Cardiac septum (tissue), 1 donor: ENCODE results near the gene FAM204A. TPM values are rescaled to one million over a fixed set of nuclear protein-coding genes. Genes with fewer than 3 reads are reported as not detected.

Source experiments
- DNase-seq: peaks from one replicate; pipeline ENCODE4 v3.0.0-alpha.2; 2020; ENCODE audit warnings: low spot score
- intact Hi-C: fragments of 100-400 bp; cut with DNase I; formaldehyde crosslinking; loops from one replicate; pipeline ENCODE4 v1.14.0; 2022
- total RNA-seq: library from RNA; stranded (reverse); fragmentation: NEBNext Ultra II Directional; extraction: Animal tissue kit (Norgen Biotek cat#: 25700); gene quantifications from one replicate; pipeline ENCODE4 v1.2.1, GENCODE V29; 2021
- donor health status: DM: no; HTN: no; CAD: no.

Gene FAM204A
- total RNA-seq, 1 donor from 2014 or later, result 62.7 TPM

DNA sequence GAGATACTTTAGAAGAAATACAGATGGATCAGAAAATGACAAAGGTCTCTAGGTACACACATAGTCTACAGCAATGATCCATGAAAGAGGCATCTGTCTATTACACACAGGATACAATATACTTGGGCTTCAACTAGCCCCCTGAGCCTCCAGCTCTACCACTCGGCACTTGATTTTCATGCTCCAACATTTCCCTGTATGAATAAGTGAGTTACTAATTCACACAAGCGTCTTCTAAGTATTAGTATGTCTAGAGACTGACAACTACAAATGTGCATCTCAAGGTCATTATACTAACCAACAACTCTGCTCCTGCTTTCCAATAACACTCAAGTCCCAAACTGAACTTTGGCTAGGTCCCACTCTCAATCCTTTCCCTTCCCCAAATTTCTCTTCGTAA lies 8.3 kb downstream of the FAM204A start:
- no peak for DNase-seq
- intact Hi-C loops, result no loop called here

DNA sequence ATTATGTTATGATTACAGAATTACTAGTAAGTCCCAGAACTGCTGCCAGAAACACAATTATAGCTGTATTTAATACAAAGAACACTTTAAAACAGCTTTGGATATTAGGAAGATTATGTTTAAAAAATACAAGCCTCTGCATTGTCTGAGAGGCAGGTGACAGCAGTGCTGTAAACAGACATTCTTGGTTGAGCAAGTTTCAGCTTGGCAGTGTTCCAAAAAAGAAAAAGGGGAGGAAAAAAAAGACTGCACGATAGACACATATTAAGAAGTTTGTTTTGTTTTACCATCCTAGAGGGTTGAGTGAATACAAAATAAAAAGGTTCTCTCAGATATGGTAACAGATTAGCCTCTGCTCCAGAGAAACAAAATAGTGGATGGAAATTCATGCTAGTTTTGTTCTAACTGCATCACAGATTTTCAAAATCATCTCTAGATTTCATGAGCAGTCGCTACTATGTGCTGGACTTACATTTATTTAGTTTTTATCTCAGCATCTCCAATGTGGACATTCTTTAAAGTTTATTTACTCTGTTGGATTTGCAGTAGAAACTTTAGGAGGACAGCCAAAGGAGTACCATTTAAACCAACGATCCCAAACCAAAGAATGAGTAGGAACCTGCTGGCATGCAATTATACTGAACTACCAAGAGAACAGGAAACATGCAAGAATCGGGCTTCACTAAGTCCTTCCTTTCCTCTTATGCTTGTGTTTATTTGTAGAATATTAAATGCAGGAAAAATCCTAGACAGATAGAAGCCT lies 9.0 kb downstream of the FAM204A start:
- intact Hi-C loops, result no loop called here
- DNase-seq, result no peak

DNA sequence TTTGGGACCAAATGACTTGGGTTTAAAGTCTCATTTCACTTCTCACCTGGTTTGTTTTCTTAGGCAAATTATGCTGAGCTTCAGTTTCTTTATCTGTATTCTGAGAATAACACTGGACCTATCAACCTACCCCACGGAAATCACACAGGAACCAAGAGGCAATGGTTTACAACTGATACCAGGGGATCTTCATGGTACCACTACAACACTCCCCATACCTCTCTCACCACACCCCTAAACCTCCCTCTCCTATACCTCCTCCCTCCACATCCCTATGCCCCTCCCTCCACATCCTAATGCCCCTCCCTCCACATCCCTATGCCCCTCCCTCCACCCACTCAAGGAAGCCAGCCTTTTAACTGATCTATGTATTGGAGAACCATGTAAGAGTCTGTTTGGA lies 9.9 kb downstream of the FAM204A start:
- no peak for DNase-seq
- intact Hi-C loops, result no loop called here

DNA sequence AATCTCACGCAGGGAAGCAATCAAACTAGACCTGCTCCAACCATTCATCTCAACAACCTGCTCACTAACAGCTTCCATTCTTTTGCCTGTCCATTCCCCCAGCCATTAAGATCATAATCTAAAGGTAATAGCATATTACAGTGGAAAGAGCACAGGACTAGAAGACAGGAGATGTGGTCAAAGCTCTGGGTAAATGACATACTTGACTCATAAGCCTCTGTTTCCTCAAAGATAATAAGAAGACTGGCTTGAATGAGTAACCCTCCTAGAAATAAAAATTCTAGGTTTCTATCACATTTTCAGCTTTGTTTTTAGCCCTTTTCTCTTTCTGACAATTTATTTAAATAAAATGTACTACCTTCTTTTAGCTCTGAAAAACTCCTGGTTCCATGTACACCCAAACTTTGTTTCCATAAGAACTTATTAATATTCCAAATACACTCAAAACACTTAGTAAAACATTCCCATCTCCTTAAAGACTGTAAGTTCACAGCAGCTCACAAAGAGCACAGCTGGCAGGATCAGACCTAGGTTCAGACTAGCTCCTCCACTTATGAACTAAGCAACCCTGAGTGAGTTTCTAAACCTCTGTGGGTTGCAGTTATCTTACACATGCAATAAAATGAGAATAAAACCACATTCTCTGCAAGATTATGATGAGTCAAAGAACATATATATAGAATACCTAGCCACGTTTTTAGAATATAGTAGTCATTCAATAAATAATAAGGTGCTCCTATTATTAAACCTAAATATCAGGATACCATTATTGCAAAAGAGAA lies 11.6 kb downstream of the FAM204A start:
- no peak for DNase-seq
- intact Hi-C loops, result no loop called here

DNA sequence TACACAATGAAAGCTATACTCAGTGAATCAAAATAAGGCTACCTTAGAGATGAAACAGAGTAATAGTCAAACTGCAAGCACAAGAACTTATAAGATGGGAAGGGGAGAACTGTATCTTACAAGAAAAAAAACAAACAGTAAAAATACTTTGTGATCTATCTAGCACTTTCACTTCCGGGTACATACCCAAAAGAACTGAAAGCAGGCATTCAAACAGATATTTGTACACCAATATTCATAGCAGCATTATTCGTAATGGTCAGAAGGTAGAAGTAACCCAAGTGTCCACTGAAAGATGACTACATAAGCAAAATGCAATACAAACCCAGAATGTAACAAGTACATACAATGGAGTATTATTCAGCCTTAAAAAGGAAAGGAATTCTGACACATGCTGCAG lies 18.0 kb downstream of the FAM204A start:
- DNase-seq, result no peak
- intact Hi-C loops, result no loop called here

DNA sequence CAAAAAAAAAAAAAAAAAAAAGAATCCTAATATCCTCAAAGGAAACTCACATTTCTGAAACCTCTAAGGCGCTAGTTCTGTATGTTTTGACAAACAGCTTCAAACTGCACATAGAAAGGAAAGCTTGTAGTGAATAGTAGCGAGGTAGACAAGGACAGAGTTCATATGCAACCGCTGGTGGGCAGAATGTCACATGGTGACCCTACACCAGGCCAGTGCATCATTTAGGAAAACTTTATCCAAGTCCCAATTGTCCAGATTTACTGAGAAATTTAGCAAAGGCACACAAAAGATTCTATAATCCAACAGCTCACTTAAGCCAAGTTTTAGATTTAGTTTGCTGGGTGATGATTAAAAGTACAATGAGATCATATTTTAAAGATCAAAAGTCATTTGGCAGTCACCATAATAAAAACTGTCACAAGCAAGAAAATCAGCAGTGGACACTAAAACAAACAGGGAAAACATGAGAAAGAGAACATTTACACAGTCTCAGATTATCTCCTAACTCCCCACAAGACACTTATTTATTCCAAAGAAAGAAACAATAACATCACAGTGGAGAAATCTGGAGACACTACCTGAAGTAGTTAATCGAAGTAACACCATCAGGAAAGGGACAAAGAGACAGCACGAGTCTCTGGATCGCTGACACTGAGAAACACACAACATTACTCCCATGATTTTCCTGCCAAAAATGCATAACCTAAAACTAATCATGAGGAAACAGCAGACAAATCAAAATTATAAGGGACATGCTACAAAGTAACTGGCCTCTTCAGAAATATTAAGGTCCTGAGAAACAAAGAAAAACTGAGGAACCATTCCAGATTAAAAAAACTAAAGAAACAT lies 20.2 kb downstream of the FAM204A start:
- intact Hi-C loops, result no loop called here
- DNase-seq, result no peak

DNA sequence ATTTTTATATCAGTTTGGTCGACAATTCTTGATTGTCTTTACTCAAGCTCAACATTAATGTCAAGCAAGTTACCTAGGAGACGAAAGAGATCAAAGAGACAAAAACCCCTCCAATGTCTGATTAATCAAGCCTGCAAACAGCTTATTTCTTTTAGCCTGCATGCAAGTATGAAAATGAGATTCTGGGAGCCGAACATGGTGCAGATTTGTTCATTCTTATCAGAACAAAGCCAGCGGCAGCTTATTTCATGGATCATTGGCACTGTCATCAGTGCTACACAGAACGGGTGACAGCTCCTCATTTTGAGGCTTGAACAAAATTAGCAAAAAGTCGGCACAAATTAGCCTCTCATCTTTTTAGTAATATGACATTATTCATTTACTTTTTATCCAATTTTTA lies 26.5 kb downstream of the FAM204A start:
- intact Hi-C loops, result no loop called here
- no peak for DNase-seq

DNA sequence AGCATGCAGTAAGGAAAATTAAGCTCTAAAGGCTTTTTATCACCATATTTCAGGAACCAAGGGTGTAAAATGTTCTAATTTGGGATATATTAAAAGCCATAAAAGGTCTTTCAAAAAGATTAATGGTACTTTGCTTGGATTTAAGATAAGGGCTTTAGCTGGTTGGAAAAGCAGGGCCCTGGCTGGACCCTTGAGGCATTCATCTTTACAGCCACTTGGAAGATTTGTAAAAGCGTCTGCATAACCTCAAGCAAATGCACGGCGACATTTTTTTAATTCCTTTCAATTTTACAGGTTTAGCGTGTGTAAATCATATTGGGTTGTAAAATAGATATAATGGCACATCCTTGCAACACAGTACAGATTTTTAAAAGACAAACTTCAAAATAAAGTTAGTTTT lies 27.2 kb downstream of the FAM204A start:
- DNase-seq, result no peak
- intact Hi-C loops, result no loop called here

DNA sequence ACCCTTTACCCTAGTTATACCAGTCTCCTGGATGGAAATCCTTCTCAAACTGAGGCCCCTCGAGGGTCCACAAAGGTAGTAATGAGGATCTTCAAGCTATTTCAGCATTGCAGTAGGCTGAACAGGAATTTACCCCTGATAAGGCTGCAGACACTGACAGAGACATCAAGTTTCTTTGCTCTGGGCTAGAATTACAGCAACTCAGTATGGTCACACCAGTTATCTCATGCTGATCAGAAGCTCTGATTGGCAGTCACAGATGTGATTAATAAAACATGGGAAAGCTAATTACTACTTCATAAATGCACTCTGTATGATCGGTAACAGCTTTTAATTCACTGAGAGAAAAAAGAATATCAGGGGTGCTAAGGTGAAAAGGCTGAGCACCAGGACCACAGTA lies 30.6 kb downstream of the FAM204A start:
- no peak for DNase-seq
- intact Hi-C loops, result no loop called here

DNA sequence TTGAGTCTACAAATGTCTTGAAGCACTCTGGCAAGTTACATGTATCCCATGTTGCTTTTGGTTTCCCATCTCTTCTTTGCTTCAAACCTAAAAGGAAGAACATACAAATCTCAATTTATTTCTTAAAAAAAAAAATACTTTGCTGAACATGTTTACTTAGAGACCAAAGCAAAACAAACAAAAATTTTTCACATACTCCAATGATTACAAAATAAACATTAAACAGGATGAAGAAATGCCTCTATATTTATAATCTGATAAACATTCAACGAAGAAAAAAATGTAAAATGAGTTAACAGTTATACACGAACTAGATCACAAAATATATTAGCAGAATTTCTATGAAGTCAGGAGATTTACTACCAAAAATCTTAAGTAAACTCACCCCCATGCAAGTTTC lies 31.3 kb downstream of the FAM204A start:
- DNase-seq, result no peak
- intact Hi-C loops, result no loop called here

DNA sequence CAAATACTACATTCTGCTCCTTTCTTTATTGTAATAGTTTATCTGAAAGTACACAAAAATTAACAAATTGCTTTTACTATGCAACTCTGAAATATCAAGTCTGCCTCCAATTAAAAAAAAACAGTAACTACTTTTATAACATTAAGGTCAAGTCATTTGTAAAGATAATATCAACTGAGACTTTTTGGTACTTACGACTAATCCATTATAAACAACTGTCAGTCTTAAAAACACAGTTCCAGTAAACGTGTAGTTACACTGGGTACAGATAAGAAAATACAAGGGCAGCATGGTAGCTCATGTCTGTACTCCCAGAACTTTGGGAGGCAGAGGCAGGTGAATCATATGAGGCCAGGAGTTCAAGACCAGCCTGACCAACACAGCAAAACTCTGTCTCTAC lies 32.2 kb downstream of the FAM204A start:
- DNase-seq, result no peak
- intact Hi-C loops, result no loop called here

DNA sequence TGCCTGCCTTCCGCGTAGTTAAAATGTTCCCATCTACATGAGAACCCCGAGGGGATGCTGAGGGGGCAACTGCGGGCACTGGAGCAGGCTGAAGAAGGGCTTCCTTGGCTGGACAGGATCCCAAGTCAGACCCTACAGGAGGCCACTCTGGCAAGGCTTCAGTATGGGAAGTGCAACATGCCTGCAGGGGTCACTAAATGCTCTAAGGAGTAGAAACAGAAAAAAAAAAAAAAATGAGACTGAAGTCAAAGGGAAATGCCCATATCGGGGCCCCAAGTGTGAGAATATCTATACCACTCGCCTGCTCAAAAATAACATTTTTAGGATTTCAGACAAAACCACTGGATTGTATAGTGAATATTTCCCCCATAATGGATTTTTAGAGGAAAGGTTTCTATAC lies 33.5 kb downstream of the FAM204A start:
- no peak for DNase-seq
- intact Hi-C loops, result no loop called here

DNA sequence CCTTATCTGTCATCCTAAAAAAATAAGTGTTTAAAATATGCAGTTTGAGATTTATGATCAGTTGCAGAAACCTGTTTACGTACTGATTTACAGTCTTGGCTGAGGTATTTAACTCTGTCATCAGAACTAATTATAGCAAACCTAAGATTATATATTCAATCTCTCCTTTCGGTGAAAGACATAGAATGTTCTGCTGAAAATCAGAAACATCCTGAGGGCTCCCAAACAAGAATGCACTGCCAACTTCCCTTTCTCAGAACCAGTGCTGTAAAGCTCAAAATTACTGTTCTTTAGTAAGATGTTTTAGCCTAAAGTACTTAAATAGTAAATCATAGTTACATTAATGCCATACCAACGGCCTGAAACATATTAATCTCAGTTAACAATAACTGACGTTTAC lies 34.3 kb downstream of the FAM204A start:
- intact Hi-C loops, result no loop called here
- DNase-seq, result no peak

DNA sequence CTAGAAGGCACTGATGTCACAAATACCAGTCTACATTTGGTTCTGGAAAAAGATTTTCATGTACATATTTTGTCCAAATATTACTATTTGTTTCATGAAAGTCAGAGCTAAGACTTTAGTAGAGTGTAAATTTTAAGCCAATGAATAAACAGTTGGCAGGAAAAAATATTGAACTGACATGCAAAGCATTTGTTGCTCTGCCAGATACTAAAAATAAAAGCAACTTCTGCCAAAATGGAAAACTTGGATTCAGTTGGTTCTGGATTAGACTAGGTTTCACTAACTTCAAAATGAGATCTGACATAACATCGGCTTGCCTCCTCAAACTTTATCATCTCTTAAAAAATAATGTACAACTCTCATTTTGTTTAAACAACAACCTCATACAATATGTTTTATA lies 34.9 kb downstream of the FAM204A start:
- intact Hi-C loops, result no loop called here
- no peak for DNase-seq

DNA sequence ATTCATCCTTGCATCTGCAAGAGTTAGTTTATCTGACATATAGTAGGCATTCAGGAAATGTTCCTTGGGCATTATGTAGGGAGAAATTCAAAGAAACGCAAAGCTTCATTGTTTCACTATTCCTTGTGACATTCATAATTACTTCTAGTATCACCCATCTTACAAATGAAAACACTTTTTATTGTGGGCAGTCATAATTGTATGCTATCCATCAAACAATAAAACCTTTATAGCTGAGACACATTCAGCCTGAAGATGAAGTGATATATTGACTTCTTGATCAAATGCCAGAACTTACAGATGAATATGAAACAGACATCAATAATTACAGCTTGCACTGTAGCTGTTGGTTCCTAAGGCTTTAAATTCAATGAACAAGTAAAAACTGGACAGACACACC lies 36.4 kb downstream of the FAM204A start:
- intact Hi-C loops, result no loop called here
- DNase-seq, result no peak

DNA sequence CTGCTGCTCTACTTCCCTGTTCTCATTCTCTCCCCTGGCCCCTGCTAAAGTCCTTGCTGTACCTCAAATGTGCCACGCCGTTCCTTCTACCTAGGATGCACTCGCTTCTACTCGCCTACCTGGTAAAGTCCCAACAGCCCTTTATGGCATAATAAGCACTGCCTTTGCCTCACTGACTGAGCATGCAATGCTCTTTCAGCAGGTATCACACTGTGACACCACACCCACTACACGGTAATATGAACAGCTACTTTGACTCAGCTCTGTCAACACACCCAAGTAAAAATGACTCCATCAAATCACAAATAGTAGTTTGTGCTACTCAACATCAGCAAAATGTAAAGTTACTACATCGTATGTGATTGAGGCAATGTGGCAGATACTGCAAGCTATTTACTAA lies 37.6 kb downstream of the FAM204A start:
- no peak for DNase-seq
- intact Hi-C loops, result no loop called here

DNA sequence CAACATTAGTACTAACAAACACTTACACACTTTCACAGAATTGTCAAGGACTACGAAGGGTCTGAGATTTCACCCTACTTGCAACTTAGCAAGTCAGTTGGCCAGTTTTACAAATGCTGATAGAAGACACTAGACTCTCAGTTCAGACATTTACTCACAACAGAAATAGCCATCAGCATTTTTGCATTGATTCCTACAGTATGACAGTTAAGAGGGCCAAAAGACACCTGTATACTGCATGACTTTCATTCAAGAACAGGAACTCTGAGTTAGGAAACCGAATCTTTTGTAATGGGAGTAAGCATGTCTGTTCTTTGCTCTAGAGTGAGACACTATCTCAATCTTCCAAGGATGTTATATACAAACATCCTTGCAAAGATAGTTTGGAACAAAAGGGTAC lies 40.9 kb downstream of the FAM204A start:
- DNase-seq, result no peak
- intact Hi-C loops, result no loop called here

DNA sequence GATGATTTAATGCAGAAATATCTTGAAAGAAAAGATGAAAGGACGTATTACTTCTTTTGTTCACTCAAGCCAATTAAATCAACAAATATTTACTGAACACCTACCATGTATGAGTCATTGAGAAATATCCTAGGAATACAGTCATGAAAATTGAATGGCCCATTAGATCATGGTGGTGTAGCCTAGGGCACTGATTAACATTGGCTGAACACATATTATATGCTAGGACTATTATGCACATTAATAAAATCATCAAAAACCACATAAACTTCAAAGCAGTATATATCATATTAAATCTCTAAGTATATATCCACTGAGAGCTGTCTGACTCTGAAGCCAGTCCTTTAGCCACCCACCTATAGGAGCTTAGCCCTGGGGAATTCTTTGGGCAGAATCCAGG lies 41.8 kb downstream of the FAM204A start:
- no peak for DNase-seq
- intact Hi-C loops, result no loop called here

DNA sequence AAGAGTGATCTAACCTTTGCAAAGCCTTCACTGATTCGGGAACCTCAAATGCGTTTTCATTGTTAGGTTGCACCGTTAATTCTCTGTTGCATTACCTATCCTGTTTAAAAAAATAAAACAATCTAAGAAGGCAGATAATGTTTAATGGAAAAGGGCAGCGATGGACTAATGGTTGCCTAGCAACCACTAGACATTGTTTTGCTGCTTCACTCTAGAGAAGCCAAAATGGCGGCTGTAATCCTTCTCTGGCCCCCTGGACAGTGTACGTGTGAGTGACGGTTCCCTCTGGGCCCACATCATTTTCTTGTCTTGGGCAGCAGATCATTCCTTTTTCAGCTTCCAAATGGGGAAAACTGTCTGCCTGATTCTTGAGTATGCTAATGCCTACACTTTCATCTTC lies 43.3 kb downstream of the FAM204A start:
- DNase-seq, result no peak
- intact Hi-C loops, result no loop called here

DNA sequence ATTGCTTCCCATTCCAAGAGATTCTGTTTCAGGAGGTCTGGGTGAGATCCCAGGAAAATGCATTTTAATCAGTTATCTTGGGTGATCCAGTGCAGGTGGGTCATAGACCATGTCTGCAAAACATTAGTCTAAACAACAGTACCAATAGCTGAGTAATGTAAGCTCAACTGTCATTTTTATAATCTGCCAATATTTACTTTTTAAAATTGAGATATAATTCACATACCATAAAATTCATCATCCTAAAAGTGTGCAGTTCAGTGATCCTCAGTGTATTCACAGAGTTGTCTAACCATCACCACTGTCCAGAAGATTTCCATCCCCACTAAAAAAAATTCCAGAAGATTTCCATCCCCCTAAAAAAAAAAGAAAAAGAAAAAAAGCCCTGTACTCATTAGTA lies 51.0 kb downstream of the FAM204A start:
- DNase-seq, result no peak
- intact Hi-C loops, result no loop called here
